WTC11 (cell line): ENCODE data around the gene ABCF2. TPM values are rescaled to one million over a fixed set of nuclear protein-coding genes. Genes with fewer than 3 reads are reported as not detected.

Experiments
- ATAC-seq: fragments of 200-7000 bp; cut with Tn5 transposase; 2 replicates; pipeline ENCODE4 v1.10.0; 2021; ENCODE audit warnings: mild to moderate bottlenecking, moderate library complexity
- CTCF ChIA-PET: fragments of 300-600 bp; sonication (Branson Sonifier 250); formaldehyde crosslinking; loops from one replicate; lab custom pipeline; 2021; ENCODE audit warnings: antibody characterized with exemption; lab: Charles Lee
- POLR2A ChIA-PET: fragments of 350-600 bp; sonication (Branson Sonifier 250); formaldehyde crosslinking; loops from one replicate; lab custom pipeline; 2021; ENCODE audit warnings: antibody characterized with exemption; lab: Charles Lee
- DNase-seq: peaks from one replicate; pipeline ENCODE4 v3.0.0; 2021; ENCODE audit warnings: low spot score
- H3K27ac Mint-ChIP-seq: 2 replicates; pipeline ENCODE4 v1.8.0; 2021; ENCODE audit warnings: mixed read lengths
- H3K27me3 Mint-ChIP-seq: 2 replicates; pipeline ENCODE4 v1.8.0; 2021; ENCODE audit warnings: low read depth, mild to moderate bottlenecking, moderate library complexity, mixed read lengths
- H3K36me3 Mint-ChIP-seq: 2 replicates; pipeline ENCODE4 v1.8.0; 2021; ENCODE audit warnings: mixed read lengths
- H3K4me1 Mint-ChIP-seq: 2 replicates; pipeline ENCODE4 v1.8.0; 2022; ENCODE audit warnings: mixed read lengths
- H3K4me3 Mint-ChIP-seq: 2 replicates; pipeline ENCODE4 v1.8.0; 2021; ENCODE audit warnings: mild to moderate bottlenecking, moderate library complexity, mixed read lengths
- H3K9me3 Mint-ChIP-seq: 2 replicates; pipeline ENCODE4 v1.8.0; 2021; ENCODE audit warnings: mixed read lengths
- CREB1 ChIP-seq: sonication (generic); formaldehyde crosslinking; IDR thresholded peaks from 2 replicates; pipeline ENCODE4 v1.8.0; 2023; ENCODE audit warnings: mild to moderate bottlenecking, missing genetic modification reagents
- EMX1 ChIP-seq: fragments of 250-450 bp; sonication (Bioruptor Pico); IDR thresholded peaks from 2 replicates; pipeline ENCODE4 v1.8.0; 2021; ENCODE audit warnings: mild to moderate bottlenecking
- FOXP1 ChIP-seq: sonication (generic); formaldehyde crosslinking; IDR thresholded peaks from 2 replicates; pipeline ENCODE4 v1.8.0; 2022; ENCODE audit warnings: missing genetic modification reagents, mild to moderate bottlenecking, moderate library complexity, borderline replicate concordance
- ZBTB21 ChIP-seq: sonication (generic); formaldehyde crosslinking; IDR thresholded peaks from 2 replicates; pipeline ENCODE4 v1.8.1; 2023; ENCODE audit warnings: mild to moderate bottlenecking, missing genetic modification reagents, borderline replicate concordance
- ZNF263 ChIP-seq: sonication (generic); formaldehyde crosslinking; IDR thresholded peaks from 2 replicates; pipeline ENCODE4 v1.8.1; 2022; ENCODE audit warnings: low read depth, mild to moderate bottlenecking, moderate library complexity, missing genetic modification reagents
- total RNA-seq: library from RNA; stranded (reverse); gene quantifications from 3 replicates; pipeline ENCODE4 v1.2.3, GENCODE V29; 2021
- TF ChIP-seq, protein P1 (sequence below): sonication (generic); formaldehyde crosslinking; IDR thresholded peaks from 2 replicates; pipeline ENCODE4 v1.8.0; 2023; ENCODE audit warnings: mild to moderate bottlenecking, missing genetic modification reagents
- TF ChIP-seq, protein P2 (sequence below): sonication (generic); formaldehyde crosslinking; IDR thresholded peaks from 2 replicates; pipeline ENCODE4 v1.8.0; 2022; ENCODE audit warnings: mild to moderate bottlenecking, missing genetic modification reagents
- TF ChIP-seq, protein P3 (sequence below): fragments of 200-600 bp; IDR thresholded peaks from 2 replicates; pipeline ENCODE4 v1.8.0; 2022; ENCODE audit warnings: antibody characterized with exemption
- TF ChIP-seq, protein P4 (sequence below): sonication (generic); formaldehyde crosslinking; IDR thresholded peaks from 2 replicates; pipeline ENCODE4 v1.8.1; 2023; ENCODE audit warnings: mild to moderate bottlenecking, moderate library complexity, missing genetic modification reagents
- TF ChIP-seq, protein P5 (sequence below): sonication (generic); formaldehyde crosslinking; IDR thresholded peaks from 2 replicates; pipeline ENCODE4 v1.8.1; 2023; ENCODE audit warnings: mild to moderate bottlenecking, missing genetic modification reagents, borderline replicate concordance
- TF ChIP-seq, protein P6 (sequence below): sonication (generic); formaldehyde crosslinking; IDR thresholded peaks from 2 replicates; pipeline ENCODE4 v1.8.0; 2023; ENCODE audit warnings: missing genetic modification reagents, mild to moderate bottlenecking, borderline replicate concordance
- TF ChIP-seq, protein P7 (sequence below): sonication (generic); formaldehyde crosslinking; IDR thresholded peaks from 2 replicates; pipeline ENCODE4 v1.8.1; 2023; ENCODE audit warnings: mild to moderate bottlenecking, missing genetic modification reagents
- TF ChIP-seq, protein P8 (sequence below): fragments of 250-450 bp; sonication (Bioruptor Pico); IDR thresholded peaks from 2 replicates; pipeline ENCODE4 v1.9.0; 2021; ENCODE audit warnings: mild to moderate bottlenecking

ABCF2 gene
- total RNA-seq, 1 experiment from 2014 or later: 43.7 TPM

DNA sequence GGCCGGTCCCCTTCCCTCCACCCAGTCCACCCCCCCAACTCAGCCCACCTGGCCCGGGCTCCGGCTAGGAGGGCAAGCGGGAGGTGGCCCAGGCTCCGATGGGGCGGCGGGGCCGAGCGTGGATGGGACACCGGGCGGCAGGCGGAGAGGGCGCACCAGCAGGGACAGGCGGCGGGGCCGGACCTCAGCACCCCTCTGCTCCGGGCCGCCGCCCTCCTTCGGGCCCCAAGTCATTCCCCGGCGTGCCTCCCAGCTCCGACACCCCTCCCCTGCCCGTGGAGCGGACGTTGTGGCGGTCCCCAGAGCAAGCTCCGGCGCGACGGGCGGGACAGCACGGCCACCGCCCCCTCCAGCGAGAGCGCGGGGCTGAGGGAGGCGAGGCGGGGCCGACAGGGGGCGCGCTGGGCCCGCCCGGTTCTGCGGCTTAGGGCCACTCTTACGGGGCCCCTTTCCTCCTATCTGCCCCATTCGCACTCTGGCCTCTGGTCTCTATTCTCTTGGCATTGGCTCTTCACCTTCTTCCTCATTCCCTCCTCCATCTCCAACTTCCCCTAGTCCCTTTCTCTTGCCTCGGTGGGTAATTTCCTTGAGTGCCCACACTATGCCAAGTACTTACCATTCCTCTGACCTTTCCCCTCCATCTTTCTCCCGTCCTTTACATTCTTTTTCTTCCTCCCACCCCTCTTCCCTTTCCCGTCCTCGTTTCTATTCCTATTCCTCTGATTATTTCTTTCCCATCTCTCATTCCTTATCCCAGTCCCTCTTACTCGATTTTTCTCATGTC lies 58.8 kb downstream of the ABCF2 start:
- peak; percentile 79 for ATAC-seq
- Mint-ChIP-seq H3K4me1 (peaks cover 13% of the 10 kb centered on the region), H3K36me3 (no peaks in the 10 kb centered on the region), H3K27me3 (peaks cover 52% of the 10 kb centered on the region), H3K9me3 (peaks cover 5% of the 10 kb centered on the region), H3K4me3 (peak overlapping the region; percentile 67), H3K27ac (no peak overlapping the region)
- 0 out of 2 replicates have a peak, but pooled peaks have one; percentile 22 for TF ChIP-seq ZNF263 (CRISPR knock-in tag)
- TF ChIP-seq, protein P1, sequence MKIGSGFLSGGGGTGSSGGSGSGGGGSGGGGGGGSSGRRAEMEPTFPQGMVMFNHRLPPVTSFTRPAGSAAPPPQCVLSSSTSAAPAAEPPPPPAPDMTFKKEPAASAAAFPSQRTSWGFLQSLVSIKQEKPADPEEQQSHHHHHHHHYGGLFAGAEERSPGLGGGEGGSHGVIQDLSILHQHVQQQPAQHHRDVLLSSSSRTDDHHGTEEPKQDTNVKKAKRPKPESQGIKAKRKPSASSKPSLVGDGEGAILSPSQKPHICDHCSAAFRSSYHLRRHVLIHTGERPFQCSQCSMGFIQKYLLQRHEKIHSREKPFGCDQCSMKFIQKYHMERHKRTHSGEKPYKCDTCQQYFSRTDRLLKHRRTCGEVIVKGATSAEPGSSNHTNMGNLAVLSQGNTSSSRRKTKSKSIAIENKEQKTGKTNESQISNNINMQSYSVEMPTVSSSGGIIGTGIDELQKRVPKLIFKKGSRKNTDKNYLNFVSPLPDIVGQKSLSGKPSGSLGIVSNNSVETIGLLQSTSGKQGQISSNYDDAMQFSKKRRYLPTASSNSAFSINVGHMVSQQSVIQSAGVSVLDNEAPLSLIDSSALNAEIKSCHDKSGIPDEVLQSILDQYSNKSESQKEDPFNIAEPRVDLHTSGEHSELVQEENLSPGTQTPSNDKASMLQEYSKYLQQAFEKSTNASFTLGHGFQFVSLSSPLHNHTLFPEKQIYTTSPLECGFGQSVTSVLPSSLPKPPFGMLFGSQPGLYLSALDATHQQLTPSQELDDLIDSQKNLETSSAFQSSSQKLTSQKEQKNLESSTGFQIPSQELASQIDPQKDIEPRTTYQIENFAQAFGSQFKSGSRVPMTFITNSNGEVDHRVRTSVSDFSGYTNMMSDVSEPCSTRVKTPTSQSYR (CRISPR knock-in tag): 0 out of 2 replicates have a peak, but pooled peaks have one; percentile 32
- TF ChIP-seq, protein P2, sequence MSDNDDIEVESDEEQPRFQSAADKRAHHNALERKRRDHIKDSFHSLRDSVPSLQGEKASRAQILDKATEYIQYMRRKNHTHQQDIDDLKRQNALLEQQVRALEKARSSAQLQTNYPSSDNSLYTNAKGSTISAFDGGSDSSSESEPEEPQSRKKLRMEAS (CRISPR knock-in tag): 0 out of 2 replicates have a peak, but pooled peaks have one; percentile 31
- TF ChIP-seq, protein P3, sequence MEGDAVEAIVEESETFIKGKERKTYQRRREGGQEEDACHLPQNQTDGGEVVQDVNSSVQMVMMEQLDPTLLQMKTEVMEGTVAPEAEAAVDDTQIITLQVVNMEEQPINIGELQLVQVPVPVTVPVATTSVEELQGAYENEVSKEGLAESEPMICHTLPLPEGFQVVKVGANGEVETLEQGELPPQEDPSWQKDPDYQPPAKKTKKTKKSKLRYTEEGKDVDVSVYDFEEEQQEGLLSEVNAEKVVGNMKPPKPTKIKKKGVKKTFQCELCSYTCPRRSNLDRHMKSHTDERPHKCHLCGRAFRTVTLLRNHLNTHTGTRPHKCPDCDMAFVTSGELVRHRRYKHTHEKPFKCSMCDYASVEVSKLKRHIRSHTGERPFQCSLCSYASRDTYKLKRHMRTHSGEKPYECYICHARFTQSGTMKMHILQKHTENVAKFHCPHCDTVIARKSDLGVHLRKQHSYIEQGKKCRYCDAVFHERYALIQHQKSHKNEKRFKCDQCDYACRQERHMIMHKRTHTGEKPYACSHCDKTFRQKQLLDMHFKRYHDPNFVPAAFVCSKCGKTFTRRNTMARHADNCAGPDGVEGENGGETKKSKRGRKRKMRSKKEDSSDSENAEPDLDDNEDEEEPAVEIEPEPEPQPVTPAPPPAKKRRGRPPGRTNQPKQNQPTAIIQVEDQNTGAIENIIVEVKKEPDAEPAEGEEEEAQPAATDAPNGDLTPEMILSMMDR: peak; percentile 76
- TF ChIP-seq, protein P4, sequence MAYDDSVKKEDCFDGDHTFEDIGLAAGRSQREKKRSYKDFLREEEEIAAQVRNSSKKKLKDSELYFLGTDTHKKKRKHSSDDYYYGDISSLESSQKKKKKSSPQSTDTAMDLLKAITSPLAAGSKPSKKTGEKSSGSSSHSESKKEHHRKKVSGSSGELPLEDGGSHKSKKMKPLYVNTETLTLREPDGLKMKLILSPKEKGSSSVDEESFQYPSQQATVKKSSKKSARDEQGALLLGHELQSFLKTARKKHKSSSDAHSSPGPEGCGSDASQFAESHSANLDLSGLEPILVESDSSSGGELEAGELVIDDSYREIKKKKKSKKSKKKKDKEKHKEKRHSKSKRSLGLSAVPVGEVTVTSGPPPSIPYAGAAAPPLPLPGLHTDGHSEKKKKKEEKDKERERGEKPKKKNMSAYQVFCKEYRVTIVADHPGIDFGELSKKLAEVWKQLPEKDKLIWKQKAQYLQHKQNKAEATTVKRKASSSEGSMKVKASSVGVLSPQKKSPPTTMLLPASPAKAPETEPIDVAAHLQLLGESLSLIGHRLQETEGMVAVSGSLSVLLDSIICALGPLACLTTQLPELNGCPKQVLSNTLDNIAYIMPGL (CRISPR knock-in tag): peak; percentile 99
- TF ChIP-seq FOXP1 (CRISPR knock-in tag): peak; percentile 65; the same call in 1 of the 2 replicates
- TF ChIP-seq, protein P5, sequence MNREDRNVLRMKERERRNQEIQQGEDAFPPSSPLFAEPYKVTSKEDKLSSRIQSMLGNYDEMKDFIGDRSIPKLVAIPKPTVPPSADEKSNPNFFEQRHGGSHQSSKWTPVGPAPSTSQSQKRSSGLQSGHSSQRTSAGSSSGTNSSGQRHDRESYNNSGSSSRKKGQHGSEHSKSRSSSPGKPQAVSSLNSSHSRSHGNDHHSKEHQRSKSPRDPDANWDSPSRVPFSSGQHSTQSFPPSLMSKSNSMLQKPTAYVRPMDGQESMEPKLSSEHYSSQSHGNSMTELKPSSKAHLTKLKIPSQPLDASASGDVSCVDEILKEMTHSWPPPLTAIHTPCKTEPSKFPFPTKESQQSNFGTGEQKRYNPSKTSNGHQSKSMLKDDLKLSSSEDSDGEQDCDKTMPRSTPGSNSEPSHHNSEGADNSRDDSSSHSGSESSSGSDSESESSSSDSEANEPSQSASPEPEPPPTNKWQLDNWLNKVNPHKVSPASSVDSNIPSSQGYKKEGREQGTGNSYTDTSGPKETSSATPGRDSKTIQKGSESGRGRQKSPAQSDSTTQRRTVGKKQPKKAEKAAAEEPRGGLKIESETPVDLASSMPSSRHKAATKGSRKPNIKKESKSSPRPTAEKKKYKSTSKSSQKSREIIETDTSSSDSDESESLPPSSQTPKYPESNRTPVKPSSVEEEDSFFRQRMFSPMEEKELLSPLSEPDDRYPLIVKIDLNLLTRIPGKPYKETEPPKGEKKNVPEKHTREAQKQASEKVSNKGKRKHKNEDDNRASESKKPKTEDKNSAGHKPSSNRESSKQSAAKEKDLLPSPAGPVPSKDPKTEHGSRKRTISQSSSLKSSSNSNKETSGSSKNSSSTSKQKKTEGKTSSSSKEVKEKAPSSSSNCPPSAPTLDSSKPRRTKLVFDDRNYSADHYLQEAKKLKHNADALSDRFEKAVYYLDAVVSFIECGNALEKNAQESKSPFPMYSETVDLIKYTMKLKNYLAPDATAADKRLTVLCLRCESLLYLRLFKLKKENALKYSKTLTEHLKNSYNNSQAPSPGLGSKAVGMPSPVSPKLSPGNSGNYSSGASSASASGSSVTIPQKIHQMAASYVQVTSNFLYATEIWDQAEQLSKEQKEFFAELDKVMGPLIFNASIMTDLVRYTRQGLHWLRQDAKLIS (CRISPR knock-in tag): no peak
- TF ChIP-seq, protein P6, sequence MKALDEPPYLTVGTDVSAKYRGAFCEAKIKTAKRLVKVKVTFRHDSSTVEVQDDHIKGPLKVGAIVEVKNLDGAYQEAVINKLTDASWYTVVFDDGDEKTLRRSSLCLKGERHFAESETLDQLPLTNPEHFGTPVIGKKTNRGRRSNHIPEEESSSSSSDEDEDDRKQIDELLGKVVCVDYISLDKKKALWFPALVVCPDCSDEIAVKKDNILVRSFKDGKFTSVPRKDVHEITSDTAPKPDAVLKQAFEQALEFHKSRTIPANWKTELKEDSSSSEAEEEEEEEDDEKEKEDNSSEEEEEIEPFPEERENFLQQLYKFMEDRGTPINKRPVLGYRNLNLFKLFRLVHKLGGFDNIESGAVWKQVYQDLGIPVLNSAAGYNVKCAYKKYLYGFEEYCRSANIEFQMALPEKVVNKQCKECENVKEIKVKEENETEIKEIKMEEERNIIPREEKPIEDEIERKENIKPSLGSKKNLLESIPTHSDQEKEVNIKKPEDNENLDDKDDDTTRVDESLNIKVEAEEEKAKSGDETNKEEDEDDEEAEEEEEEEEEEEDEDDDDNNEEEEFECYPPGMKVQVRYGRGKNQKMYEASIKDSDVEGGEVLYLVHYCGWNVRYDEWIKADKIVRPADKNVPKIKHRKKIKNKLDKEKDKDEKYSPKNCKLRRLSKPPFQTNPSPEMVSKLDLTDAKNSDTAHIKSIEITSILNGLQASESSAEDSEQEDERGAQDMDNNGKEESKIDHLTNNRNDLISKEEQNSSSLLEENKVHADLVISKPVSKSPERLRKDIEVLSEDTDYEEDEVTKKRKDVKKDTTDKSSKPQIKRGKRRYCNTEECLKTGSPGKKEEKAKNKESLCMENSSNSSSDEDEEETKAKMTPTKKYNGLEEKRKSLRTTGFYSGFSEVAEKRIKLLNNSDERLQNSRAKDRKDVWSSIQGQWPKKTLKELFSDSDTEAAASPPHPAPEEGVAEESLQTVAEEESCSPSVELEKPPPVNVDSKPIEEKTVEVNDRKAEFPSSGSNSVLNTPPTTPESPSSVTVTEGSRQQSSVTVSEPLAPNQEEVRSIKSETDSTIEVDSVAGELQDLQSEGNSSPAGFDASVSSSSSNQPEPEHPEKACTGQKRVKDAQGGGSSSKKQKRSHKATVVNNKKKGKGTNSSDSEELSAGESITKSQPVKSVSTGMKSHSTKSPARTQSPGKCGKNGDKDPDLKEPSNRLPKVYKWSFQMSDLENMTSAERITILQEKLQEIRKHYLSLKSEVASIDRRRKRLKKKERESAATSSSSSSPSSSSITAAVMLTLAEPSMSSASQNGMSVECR (CRISPR knock-in tag): 0 out of 2 replicates have a peak, but pooled peaks have one; percentile 37
- TF ChIP-seq CREB1: no peak
- TF ChIP-seq, protein P7, sequence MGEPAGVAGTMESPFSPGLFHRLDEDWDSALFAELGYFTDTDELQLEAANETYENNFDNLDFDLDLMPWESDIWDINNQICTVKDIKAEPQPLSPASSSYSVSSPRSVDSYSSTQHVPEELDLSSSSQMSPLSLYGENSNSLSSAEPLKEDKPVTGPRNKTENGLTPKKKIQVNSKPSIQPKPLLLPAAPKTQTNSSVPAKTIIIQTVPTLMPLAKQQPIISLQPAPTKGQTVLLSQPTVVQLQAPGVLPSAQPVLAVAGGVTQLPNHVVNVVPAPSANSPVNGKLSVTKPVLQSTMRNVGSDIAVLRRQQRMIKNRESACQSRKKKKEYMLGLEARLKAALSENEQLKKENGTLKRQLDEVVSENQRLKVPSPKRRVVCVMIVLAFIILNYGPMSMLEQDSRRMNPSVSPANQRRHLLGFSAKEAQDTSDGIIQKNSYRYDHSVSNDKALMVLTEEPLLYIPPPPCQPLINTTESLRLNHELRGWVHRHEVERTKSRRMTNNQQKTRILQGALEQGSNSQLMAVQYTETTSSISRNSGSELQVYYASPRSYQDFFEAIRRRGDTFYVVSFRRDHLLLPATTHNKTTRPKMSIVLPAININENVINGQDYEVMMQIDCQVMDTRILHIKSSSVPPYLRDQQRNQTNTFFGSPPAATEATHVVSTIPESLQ: no peak
- TF ChIP-seq, protein P8, sequence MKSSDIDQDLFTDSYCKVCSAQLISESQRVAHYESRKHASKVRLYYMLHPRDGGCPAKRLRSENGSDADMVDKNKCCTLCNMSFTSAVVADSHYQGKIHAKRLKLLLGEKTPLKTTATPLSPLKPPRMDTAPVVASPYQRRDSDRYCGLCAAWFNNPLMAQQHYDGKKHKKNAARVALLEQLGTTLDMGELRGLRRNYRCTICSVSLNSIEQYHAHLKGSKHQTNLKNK: no peak
- TF ChIP-seq ZBTB21: 0 out of 2 replicates have a peak, but pooled peaks have one; percentile 30
- TF ChIP-seq EMX1 (CRISPR knock-in tag): 0 out of 2 replicates have a peak, but pooled peaks have one; percentile 32
- ChIA-PET POLR2A (no interaction called here), CTCF (interaction anchor here (0.6 to 5.8 kb wide), 31 partner anchors 8 to 187 kb away, joined by 3 to 59 read pairs (median 5); partner anchors contain the start of genes ABCB8 and H2BK1)
- peak; percentile 75 for DNase-seq
